Measurements from ENCODE around the gene COMTD1.

COMTD1 gene

GRCh38 chr10:75250934-75251333, 15.2 kb upstream of the COMTD1 start:
- no peaks in the 10 kb centered on the region for H3K4me1 ChIP-seq
- no peak for DNase-seq
- no peaks in the 10 kb centered on the region for H3K9me3 ChIP-seq
- no peaks in the 10 kb centered on the region for H3K27me3 ChIP-seq
- H3K36me3 ChIP-seq: no peaks in the 10 kb centered on the region
- H3K4me3 ChIP-seq (ENCODE audit: low read depth, low read length): no peak overlapping the region
- no peak for TF ChIP-seq CTCF (IDR thresholded peaks at IDR 0.05; ENCODE audit: low read depth, low read length)

GRCh38 chr10:75247797-75248196, 12.0 kb upstream of the COMTD1 start:
- no peaks in the 10 kb centered on the region for H3K9me3 ChIP-seq
- H3K27me3 ChIP-seq: no peaks in the 10 kb centered on the region
- H3K36me3 ChIP-seq: no peaks in the 10 kb centered on the region
- TF ChIP-seq CTCF (IDR thresholded peaks at IDR 0.05; ENCODE audit: low read depth, low read length): no peak
- H3K4me3 ChIP-seq (ENCODE audit: low read depth, low read length): no peak overlapping the region
- no peak for DNase-seq
- H3K4me1 ChIP-seq: no peaks in the 10 kb centered on the region

GRCh38 chr10:75246506-75246905, 10.7 kb upstream of the COMTD1 start:
- no peak for TF ChIP-seq CTCF (IDR thresholded peaks at IDR 0.05; ENCODE audit: low read depth, low read length)
- DNase-seq: no peak

GRCh38 chr10:75245354-75246250, 9.8 kb upstream of the COMTD1 start:
- Histone ChIP-seq H3K4me3 (ENCODE audit: low read depth, low read length) (no peak overlapping the region), H3K36me3 (no peaks in the 10 kb centered on the region), H3K9me3 (no peaks in the 10 kb centered on the region), H3K4me1 (no peaks in the 10 kb centered on the region), H3K27me3 (no peaks in the 10 kb centered on the region)
- DNase-seq: no peak
- no peak for TF ChIP-seq CTCF (IDR thresholded peaks at IDR 0.05; ENCODE audit: low read depth, low read length)

More at GRCh38 chr10:75246506-75246905, 10.7 kb upstream of the COMTD1 start:
- H3K4me3 ChIP-seq (ENCODE audit: low read depth, low read length): no peak overlapping the region
- H3K4me1 ChIP-seq: no peaks in the 10 kb centered on the region
- H3K36me3 ChIP-seq: no peaks in the 10 kb centered on the region
- H3K27me3 ChIP-seq: no peaks in the 10 kb centered on the region
- no peaks in the 10 kb centered on the region for H3K9me3 ChIP-seq

- no peak overlapping the region for H3K4me3 ChIP-seq (ENCODE audit: low read depth, low read length)
- no peak for DNase-seq
- no peaks in the 10 kb centered on the region for H3K27me3 ChIP-seq
- no peaks in the 10 kb centered on the region for H3K36me3 ChIP-seq
- H3K9me3 ChIP-seq: no peaks in the 10 kb centered on the region
- no peak for TF ChIP-seq CTCF (IDR thresholded peaks at IDR 0.05; ENCODE audit: low read depth, low read length)
- H3K4me1 ChIP-seq: no peaks in the 10 kb centered on the region
Observed at GRCh38 chr10:75244487-75245353, 9.0 kb upstream of the COMTD1 start.

All from BE2C (cell line).